Measurements from ENCODE around the gene CDH4. TPM values are rescaled to one million over a fixed set of nuclear protein-coding genes. Genes with fewer than 3 reads are reported as not detected.

CDH4 gene
- polyA plus RNA-seq, 1 donor (not counting 4 experiments of a cell fraction or from before 2014, with no cell fraction given) = 2.2 TPM

DNA sequence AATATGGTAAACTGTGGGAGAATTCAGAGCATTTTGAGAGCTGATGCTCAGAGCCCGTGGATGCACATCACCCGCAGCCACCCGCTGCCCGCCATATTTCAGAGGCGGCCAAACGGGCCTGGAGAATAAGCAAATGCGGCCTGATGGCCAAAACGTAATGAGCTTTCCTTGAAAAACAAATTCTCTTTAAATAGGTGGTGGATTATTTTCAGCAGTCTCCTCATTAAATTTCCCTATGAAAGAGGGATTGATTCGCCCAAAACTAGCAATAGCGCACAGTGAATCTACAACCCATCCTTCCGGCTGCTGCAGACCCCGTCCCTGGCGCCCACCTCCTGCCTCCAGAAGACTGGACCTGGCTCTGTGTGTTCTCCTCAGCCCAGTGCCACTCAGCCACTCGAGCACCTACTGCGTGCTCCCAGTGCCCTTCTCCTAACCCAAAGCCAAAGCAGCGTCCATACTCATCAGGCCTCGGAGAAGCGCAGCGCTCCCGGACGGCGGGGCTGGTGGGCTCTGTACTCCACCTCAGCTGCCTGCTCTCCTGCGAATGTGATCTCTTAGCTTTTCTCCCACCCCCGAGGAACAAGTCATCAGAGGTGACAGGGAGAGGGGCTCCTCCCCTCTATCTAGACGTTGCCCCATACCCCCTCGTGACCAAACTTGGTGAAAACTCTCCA lies 588.9 kb downstream of the CDH4 start:
- no peak overlapping the region for H3K4me2 ChIP-seq (ENCODE audit: control insufficient read depth, extremely low read depth, insufficient read depth, low read depth, low read length)
- no peak for DNase-seq (ENCODE audit: low read depth, low spot score)
- no peaks in the 10 kb centered on the region for H3K9me1 ChIP-seq (ENCODE audit: control insufficient read depth, extremely low read depth, insufficient read depth, low read length)
- no peak overlapping the region for H3K4me3 ChIP-seq (ENCODE audit: control insufficient read depth in 2 of 3, extremely low read depth in 1 of 3, insufficient read depth in 2 of 3, low read depth in 1 of 3, low read length in 3 of 3)
- no peaks in the 10 kb centered on the region for H3K36me3 ChIP-seq (ENCODE audit: control insufficient read depth in 2 of 2, extremely low read depth in 1 of 2, insufficient read depth in 2 of 2, low read length in 2 of 2)
- peaks cover 29% of the 10 kb centered on the region for H3K27me3 ChIP-seq (ENCODE audit: control insufficient read depth, extremely low read depth, insufficient read depth, low read length)
- no peak overlapping the region for H2AFZ ChIP-seq (ENCODE audit: control insufficient read depth, low read length)
- no peak overlapping the region for H3K27ac ChIP-seq (ENCODE audit: control insufficient read depth, insufficient read depth, low read length)
- peaks cover 2% of the 10 kb centered on the region for H4K20me1 ChIP-seq (ENCODE audit: control insufficient read depth, extremely low read depth, insufficient read depth, low read length)
- H3K79me2 ChIP-seq (ENCODE audit: control insufficient read depth, insufficient read depth, low read length) = no peaks in the 10 kb centered on the region
- TF ChIP-seq EZH2 (IDR thresholded peaks at IDR 0.05; ENCODE audit: low read length) = no peak
- TF ChIP-seq, protein P1, sequence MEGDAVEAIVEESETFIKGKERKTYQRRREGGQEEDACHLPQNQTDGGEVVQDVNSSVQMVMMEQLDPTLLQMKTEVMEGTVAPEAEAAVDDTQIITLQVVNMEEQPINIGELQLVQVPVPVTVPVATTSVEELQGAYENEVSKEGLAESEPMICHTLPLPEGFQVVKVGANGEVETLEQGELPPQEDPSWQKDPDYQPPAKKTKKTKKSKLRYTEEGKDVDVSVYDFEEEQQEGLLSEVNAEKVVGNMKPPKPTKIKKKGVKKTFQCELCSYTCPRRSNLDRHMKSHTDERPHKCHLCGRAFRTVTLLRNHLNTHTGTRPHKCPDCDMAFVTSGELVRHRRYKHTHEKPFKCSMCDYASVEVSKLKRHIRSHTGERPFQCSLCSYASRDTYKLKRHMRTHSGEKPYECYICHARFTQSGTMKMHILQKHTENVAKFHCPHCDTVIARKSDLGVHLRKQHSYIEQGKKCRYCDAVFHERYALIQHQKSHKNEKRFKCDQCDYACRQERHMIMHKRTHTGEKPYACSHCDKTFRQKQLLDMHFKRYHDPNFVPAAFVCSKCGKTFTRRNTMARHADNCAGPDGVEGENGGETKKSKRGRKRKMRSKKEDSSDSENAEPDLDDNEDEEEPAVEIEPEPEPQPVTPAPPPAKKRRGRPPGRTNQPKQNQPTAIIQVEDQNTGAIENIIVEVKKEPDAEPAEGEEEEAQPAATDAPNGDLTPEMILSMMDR (optimal IDR thresholded peaks at IDR 0.05 in 1 of 3, IDR thresholded peaks at IDR 0.05 in 1 of 3, conservative IDR thresholded peaks at IDR 0.05 in 1 of 3; ENCODE audit: extremely low read depth in 1 of 3, insufficient read depth in 2 of 3, low read length in 3 of 3) = no peak
- no peak overlapping the region for H3K9ac ChIP-seq (ENCODE audit: control insufficient read depth, extremely low read depth, insufficient read depth, low read length)
- H3K9me3 ChIP-seq (ENCODE audit: control insufficient read depth, low read depth, low read length) = no peaks in the 10 kb centered on the region
- dilution Hi-C loops (cut with MboI; ENCODE audit: extremely low pct_ligation_motif_present, low sequenced_read_pairs) = no loop called here
- no peak for FAIRE-seq
- H3K4me1 ChIP-seq (ENCODE audit: control insufficient read depth, extremely low read depth, insufficient read depth, low read length) = no peaks in the 10 kb centered on the region

DNA sequence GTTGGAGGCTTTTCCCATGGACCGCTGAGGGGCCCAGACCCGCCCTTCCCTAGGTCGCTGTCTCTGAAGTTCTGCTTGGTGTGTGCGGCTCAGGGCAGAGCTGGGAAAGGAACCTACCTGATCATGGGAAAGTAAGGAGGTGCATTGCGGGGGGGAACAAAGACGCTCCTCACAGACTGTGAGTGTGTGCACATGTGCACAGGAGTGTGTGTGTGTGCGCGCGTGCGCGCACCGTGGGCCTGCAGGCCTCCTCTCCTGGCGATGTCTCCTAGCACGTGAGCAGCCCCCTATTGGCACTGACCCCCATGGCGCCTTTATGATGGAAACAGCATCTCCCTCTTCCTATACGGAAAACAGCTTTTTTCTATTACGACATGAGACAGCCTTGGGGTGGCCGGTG lies 589.5 kb downstream of the CDH4 start:
- DNase-seq (ENCODE audit: low read depth, low spot score) (no peak), FAIRE-seq (no peak)
- Histone ChIP-seq H3K9me1 (ENCODE audit: control insufficient read depth, extremely low read depth, insufficient read depth, low read length) (no peaks in the 10 kb centered on the region), H3K27ac (ENCODE audit: control insufficient read depth, insufficient read depth, low read length) (no peak overlapping the region), H3K36me3 (ENCODE audit: control insufficient read depth in 2 of 2, extremely low read depth in 1 of 2, insufficient read depth in 2 of 2, low read length in 2 of 2) (no peaks in the 10 kb centered on the region), H3K79me2 (ENCODE audit: control insufficient read depth, insufficient read depth, low read length) (no peaks in the 10 kb centered on the region), H3K4me3 (ENCODE audit: control insufficient read depth in 2 of 3, extremely low read depth in 1 of 3, insufficient read depth in 2 of 3, low read depth in 1 of 3, low read length in 3 of 3) (no peak overlapping the region), H3K4me2 (ENCODE audit: control insufficient read depth, extremely low read depth, insufficient read depth, low read depth, low read length) (no peak overlapping the region), H3K27me3 (ENCODE audit: control insufficient read depth, extremely low read depth, insufficient read depth, low read length) (peaks cover 27% of the 10 kb centered on the region), H4K20me1 (ENCODE audit: control insufficient read depth, extremely low read depth, insufficient read depth, low read length) (peaks cover 2% of the 10 kb centered on the region), H3K9me3 (ENCODE audit: control insufficient read depth, low read depth, low read length) (no peaks in the 10 kb centered on the region), H2AFZ (ENCODE audit: control insufficient read depth, low read length) (no peak overlapping the region), H3K4me1 (ENCODE audit: control insufficient read depth, extremely low read depth, insufficient read depth, low read length) (no peaks in the 10 kb centered on the region), H3K9ac (ENCODE audit: control insufficient read depth, extremely low read depth, insufficient read depth, low read length) (no peak overlapping the region)
- dilution Hi-C loops (cut with MboI; ENCODE audit: extremely low pct_ligation_motif_present, low sequenced_read_pairs) = no loop called here
- TF ChIP-seq EZH2 (IDR thresholded peaks at IDR 0.05; ENCODE audit: low read length) = no peak
- TF ChIP-seq, protein P1 (optimal IDR thresholded peaks at IDR 0.05 in 1 of 3, IDR thresholded peaks at IDR 0.05 in 1 of 3, conservative IDR thresholded peaks at IDR 0.05 in 1 of 3; ENCODE audit: extremely low read depth in 1 of 3, insufficient read depth in 2 of 3, low read length in 3 of 3) = no peak

Data from keratinocyte (primary cell).